GM21717 (cell line): ENCODE measurements around the gene TINCR.

Experiments used
- ATAC-seq: cut with Tn5 transposase; IDR thresholded peaks from one replicate; pipeline ENCODE4 v1.9.1; 2021; ENCODE audit warnings: mild to moderate bottlenecking, moderate library complexity; ENCODE audit not compliant: unreplicated experiment

Gene TINCR

DNA sequence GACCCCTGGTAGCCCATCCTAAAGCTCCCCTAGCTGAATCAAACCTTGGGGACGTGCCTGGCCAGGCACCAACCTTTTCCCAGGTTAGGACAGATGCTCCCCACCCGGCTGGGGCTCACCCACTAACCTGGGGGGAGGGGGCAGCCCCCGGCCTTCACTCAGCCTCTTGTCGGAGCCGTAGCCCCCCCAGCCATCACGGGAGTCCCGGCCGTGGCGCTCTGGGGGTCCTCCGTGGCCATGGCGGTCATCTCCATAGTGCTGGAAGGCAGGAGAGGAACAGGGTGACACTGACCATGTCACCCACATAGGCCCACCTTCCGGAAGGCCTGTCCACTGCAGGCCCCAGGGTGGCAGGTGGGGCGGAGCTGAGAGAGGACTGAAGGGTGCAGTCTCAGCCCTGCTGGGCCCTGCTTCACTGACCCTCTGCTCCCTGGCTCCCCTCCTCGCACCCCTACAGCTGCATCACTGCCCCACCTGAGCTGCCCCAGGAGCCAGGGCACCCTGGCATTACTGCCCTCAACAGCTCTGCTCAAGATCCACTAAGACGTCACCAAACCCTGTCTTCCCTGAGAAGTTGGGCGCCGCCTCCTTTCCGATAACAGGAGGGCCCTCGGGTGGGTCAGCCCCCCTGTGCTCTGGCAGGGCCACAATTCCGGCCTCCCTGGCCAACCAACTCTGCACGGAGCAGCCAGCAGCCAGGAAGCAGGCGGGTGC is 22.6 kb upstream of the TINCR start:
- ATAC-seq: no peak

DNA sequence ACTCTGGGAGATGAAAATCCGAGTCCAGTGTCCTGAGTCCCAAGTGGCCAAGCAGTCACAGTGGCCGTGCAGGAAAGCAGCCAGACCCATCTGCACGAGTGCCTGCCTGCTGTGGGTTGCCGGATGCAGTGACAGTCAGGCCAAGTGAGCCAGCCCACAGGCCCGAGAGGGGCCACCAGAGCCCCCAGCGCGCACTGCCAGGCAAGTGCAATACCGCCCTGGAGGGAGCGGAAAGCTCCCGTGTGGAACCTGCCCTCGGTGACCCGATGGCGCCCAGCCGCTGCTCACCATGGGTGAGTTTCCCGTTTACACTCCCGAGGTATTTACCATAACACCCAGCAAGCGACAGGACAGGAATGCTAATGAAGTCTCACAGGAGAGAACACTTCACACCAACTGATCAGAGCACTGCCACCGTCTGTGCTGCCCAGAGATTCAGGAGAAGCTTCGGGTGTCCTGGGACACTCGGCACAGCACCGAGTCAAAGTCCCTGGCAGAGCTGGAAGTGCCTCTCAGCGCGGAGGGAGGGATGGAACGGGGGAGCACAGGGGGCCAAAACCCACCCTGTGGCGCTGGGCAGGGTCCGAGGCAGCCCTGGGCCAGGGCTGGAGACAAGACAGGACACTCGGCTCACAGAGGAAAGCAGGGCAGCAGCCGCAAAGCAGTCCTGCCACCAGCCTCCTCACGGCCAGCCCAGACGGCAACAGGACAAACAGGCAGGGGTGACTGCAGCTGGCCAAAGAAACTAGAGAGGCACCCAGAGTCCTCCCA is 21.3 kb upstream of the TINCR start:
- no peak for ATAC-seq

DNA sequence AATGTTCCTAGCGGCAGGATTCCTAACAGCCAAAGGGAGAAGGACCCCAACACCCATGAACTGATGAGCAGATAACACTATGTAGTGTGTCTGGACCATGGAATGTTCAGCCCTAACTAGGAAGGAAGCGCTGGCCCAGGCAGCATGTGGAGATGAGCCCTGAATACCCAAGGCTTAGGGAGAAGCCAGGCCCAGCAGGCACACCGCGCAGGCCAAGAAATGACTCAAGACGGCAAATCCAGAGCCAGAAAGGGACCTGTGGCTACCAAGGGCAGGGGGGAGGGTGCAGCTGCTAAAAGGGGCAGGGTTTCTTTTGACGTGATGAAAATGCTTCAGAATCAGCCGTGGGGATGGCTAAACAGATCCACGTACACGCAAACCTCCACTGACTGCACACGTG is 20.7 kb upstream of the TINCR start:
- no peak for ATAC-seq

DNA sequence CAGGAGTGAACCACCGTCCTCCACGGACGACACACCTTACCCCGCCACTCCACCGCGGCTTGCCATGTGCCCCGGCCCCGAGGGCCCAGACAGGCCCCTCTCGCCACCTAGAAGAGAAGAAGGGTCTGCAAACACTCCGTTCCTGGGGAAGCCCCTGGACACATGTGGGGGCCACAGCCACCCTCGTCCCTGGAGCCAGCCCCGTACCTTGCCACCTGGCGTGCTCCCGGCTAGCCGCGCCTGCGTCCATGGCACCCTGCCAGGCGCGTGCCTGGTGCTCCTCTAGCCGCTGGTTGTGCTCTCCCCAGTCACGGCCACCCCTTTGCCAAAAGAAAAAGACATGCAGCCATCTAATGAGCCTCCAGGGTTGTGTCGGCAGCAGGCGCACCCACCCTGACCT is 19.9 kb upstream of the TINCR start:
- no peak for ATAC-seq

DNA sequence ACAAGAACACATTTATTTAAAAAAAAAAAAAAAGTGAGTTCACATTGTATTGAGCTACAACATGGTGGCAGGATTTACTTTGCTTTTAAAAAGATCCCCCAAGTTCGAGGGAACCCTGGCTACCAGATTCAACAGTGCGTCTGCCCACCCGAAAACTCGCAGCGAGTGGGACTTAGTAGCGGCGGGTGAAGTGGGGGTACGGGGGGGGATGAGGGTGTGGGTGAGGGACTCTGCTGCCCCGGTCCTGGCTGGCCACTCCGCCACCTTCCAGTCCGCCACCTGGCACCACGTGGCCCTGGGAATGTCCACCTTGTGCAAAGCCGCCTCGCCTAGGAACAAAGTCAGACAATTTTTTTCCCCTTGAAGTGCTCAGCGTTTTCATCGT is 19.3 kb upstream of the TINCR start:
- no peak for ATAC-seq

DNA sequence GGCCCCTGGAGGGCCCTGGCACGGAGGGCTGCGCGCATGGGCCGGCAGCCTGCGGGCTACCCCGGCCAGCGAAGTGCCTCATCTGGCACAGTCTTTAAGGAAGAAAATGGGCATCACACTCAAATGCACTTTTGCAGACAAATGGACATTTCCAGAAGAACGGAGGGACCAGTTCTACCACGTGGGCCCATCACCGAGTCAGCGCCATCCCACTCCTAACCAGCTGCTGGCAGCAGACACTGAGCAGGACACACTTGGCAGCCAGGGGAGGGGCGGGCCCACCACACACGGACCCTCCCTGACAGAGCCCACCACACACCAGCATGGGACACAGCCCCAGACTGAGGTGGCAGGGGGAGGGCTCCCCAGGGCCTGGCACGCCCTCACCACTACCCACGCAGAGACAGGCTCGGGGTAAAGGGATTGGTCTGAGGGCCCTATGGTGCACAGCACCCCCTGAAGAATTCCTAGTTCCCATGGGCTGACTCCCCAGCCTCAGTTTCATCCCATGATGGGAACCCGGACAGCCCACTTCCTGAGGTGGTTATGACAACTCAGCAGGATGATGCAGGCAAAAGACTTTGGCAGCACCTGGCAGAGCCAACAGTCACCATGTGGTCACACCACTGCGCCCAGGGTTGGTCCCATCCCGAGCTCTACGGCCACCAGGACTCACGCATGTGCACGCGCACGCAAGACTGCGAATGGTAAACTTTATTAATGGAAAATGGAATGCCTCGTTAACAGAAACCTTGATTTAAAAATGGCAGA is 18.7 kb upstream of the TINCR start:
- ATAC-seq: no peak

DNA sequence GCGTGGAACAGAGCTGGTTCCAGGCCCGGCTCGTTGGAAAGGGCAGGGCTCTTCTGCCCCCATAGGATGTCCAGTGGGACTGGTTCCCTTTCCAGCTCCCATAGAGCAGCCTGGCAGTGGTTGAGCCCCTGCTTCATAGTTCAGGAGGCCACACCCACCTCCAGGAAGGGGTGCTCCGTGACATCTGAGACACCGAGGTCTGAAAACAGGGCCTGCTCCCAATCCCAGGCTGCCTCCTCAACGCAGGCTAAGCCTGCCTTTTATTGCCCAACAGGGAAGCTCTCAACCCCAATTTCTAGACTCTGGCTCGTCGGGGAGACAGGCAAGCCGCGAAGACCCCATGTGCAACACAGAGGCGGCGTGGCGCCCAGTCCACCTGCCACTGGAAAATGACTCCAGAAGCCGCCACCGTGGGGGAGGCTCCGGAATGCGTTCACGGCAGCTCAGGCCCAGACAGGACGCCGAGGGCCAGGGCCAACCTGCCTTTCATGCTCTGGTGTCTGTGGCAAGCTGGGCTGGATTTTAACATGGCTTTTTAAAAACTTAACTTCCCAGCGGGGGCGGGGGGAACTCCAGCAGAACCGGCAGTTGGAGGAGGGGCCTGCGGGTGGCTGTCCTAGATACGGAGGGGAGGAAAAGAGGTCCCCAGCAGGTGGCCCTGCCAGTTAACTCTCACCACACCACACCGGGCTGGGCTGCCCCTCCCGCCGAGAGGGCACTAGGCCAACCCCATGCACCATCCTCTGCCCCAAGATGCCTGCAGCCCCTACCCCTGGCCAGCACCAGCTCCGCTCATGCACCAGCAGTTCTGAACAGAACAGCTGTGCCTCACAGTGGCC is 17.9 kb upstream of the TINCR start:
- ATAC-seq: no peak

DNA sequence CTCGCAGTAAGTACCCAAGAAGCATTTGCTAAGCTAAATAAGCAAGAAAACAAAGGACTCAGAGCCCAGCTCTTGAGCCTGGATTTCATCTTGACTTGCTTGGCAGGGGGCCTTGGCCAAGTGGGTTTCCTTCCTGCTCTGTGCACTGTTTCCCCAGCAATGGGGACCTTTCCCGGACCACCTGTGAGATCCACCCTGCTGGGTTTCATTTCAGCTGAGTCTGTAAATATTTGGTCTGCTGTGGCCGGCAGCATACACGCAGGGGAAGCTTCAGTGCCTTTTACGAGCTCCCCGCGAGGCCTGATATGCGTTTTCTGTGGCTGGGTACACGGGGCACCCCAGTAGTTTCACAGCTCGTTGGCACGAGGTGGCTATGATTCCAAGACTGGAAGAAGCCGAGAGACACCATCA is 12.4 kb upstream of the TINCR start:
- ATAC-seq: no peak

DNA sequence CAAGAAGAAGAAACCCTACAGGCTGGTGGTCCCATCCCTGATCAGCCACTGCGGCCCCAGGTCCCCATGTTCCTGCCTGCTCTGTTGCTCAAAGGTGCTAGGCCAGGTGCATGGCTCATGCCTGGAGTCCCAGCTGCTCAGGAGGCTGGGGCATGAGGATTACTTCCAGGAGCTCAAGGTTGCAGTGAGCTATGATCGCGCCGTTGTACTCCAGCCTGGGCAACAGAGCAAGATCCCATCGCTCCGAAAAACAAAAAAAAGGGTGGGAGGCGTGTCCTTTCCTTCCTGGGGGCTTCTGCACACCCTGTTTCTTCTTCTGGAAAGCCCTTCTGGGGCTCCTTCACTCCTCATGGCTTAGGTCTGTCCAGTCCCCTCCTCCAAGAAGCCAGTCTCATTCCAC is 11.9 kb upstream of the TINCR start:
- ATAC-seq: no peak

DNA sequence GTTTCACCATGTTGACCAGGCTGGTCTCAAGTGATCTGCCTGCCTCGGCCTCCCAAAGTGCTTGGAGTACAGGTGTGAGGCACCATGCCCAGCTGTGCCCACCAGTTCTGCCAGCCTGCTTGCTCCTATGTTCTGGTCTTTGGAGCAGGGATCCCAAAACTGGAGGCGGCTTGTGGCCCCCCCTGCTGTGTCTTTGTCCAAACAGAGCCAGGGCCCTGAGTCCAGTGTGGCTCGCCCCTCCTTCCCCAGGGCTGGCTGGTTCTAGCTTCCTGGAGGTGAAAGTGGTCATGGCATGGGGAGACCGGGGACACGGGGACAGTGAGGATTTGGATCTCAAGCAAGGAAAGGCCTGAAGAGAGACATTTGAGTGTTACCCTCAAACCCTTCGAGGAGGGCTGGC is 11.5 kb upstream of the TINCR start:
- ATAC-seq: no peak

DNA sequence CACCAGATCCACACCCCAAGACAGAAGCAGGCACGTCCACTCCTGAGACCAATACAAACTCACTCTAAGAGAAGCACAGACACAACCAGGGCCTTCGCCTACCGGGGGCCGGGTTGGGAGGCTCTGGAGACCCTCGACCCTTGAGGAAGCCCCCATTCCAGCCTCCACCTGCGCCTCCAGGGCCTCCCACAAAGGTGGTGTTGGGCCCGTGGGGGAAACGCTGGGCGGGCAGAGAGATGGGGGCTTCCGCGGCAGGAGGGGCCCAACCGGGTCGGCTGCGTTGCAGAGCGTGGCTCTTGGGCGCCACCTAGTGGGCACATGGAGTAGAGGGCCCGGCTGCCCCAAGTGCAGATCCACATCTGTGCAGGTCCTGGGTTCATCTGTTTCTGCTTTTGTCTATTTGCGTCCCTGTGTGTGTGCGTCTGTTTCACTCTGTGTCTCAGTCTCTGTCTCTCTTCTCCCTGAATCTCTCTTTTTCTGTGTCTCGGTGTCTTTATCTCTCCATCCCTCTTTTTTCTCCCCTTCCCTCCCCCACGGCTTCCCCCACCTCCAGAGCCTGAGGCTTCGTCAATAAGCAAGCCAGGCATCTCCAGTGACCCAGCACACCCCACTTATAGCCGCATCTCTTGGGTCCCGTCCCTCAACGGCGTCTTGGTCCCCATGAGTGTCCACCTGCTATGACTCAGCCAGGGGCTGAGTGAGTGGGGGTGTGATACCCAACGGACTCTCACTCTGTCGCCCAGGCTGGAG is 10.5 kb upstream of the TINCR start:
- ATAC-seq: no peak

DNA sequence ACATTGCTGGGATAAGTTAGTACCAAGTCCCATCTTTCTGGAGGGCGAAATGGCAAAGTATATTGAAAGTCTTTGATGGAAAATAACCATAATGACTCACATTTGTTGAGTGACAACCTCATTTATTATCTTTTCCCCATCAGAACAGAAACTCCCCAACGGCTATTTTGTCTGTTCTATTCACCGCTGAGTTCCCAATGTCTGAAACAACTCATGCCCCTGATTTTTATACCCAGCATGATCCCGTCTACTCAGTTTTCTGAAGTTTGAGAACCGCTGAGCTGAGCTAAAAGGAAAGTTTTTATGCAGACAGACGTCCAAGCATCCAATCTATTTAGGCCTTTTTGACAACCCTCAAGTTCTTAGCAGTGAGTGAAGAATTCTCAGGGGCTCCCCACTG is 7.8 kb upstream of the TINCR start:
- ATAC-seq: no peak

DNA sequence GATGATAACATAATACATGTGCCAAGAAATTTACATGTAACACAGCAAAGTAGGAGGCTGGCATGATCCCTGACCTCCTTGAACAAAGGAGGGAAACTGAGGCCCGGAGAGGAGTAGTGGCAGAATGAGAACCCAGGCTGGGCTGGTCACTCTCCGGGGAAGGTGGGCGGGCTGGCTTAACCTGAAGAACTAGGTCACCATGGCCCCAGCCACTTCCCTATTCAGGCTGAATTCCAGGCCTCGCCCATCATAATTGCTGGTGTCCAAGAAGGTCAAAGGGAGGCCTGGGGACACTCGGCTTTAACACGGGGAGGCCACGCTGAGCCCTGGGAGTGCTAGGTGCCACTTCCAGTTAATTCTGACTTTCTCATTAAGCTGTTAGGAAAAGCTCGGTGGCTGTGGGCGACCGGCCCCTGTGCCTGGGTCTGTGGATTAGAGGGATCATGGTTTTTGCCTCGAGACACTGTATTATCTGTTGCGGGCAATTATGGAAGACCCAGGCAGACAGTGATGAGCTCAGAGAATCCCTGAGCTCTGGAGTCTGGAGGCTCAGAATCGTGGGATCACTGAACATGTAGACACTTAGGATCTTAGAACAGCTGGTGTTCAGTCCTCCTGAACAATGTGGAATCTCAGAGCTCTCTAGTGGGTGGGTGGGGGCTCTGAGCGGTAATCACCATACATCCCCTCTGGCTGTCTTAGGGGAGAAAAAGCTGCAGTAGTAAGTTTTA is 5.0 kb upstream of the TINCR start:
- no peak for ATAC-seq

DNA sequence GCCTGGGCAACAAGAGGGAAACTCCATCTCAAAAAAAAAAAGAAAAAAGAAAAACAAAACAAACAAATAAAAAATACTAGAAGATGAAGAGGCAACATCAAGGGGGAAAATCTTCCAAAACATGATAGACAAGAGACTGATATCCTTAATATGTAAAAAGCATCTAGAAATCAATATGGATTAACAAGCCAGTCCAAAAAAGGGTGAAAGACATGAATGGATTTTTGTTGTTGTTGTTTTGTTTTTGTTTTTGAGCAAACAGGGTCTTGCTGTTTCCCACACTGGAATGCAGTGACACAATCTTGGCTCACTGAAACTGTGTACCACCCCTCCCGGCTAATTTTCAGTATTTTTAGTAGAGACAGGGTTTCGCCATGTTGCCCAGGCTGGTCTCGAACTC is 4.0 kb upstream of the TINCR start:
- no peak for ATAC-seq

DNA sequence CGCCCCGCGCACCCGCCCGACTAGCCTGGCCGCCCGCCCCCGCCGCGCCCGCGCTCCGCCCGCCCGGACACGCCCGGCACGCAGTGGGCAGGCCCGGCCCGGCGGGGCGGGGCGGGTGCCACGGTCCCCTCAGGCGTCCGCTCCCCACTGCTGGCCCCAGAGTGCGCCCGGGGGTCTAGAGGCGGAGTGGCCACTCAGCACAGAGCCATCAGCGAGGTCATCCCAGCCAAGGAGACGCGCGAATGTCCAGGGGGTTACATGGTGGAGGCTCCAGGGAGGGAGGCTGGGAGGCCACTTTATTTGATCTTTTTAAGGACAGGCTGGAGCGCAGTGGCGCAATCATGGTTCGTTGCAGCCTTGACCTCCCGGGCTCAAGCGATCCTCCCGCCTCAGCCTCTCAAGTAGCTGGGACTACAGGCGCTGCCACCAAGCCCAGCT is 236 bp upstream of the TINCR start:
- ATAC-seq: no peak

DNA sequence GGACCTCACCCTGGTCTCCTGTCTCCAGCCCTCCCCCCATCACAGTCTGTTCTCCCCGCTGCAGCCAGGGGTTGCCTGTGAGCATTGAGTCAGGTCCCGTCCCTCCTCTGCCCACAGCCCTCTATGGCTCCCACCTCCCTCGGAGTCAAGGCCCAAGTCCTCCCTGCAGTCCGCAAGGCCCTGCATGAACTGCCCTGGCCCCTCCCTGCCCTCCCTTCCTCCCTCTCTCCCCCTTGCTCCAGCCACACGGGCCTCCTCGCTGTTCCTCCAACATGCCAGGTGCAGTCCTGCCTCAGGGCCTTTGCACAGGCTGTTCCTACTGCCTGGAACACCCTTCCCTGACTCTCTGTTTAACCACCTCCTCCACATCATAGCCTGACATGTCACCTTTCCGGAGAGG is 2.8 kb downstream of the TINCR start:
- no peak for ATAC-seq

DNA sequence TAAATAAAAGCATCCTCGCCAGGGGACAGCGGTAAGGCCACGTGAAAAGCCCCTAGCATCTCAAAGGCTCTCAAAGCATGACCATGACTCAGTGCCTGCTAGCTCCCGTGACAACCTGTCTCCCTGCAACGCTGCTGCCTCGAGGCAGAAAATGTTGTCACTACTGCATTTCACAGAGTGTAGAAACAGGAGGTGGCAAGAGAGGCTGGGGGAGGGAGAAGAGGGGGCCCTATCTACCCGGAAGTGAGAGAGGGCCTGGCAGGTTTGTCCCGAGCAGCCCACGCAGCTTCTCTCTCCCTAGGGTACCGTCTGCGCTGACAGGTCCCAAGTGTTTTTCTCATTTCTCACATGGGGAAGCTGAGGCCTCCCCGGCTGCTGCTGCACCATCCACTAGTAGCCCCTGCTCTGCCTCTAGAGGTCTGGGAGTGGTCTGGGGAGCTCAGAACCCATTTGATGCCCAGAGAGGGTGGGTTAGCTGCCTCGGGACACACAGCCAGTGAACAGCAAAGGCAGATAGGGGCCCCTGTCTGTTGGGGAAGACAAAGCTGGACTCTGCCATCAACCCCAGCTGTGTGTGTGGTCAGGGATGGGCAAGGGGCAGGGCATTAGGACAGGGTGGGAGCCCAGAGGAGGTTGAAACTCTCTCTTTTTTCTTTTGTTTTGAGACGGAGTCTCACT is 3.7 kb downstream of the TINCR start:
- no peak for ATAC-seq

DNA sequence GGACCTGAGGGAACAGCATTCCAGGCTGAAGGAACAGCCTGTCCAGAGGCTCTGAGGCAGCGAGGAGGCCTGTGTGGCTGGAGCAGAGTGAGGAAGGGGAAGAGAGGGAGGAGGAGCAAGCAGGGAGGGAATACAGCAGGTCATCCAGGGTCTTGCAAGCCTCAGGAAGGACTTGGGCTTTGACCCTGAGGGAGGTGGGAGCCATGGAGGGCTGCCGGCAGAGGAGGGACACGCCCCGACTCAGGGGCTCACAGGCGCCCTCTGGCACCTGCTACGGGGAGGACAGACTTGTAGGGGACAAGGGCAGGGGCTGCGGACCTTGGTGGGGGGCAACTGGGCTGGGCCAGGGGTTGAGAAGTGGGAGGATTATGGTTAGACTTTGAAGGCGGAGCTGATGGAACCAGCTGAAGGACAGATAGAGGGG is 4.7 kb downstream of the TINCR start:
- ATAC-seq: no peak

DNA sequence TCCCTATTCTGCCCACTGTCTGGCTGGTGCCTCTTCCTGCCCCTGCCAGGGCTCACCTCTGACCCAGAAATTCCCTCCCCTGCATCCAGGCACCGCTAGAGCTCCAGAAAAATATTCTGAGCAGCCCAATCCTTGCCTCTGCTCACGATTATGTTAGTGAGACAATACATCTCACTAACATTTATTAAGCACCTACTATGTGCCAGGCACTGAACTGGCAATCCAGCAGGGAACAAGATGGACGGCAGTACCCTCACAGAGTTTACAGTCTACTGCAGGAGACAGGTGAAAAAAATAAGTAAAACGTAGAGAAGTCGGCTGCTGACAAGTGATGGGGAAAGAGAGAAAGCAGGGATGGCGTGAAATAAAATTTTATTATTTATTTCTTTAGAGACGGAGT is 5.5 kb downstream of the TINCR start:
- ATAC-seq: no peak
